ENCODE measurements around the gene PLA2G2F.
A peak's percentile ranks its signal among the peaks of the same experiment; 100 is the strongest.

Gene PLA2G2F

GRCh38 chr1:20120796-20121195 lies 18.3 kb upstream of the PLA2G2F start:
- in situ Hi-C loops (cut with HindIII; ENCODE audit: low sequenced_read_pairs), result no loop called here
- no peak overlapping the region for H3K4me3 ChIP-seq (ENCODE audit: low read depth, low read length)
- no peak for DNase-seq (ENCODE audit: low read depth)
- TF ChIP-seq, protein P1, sequence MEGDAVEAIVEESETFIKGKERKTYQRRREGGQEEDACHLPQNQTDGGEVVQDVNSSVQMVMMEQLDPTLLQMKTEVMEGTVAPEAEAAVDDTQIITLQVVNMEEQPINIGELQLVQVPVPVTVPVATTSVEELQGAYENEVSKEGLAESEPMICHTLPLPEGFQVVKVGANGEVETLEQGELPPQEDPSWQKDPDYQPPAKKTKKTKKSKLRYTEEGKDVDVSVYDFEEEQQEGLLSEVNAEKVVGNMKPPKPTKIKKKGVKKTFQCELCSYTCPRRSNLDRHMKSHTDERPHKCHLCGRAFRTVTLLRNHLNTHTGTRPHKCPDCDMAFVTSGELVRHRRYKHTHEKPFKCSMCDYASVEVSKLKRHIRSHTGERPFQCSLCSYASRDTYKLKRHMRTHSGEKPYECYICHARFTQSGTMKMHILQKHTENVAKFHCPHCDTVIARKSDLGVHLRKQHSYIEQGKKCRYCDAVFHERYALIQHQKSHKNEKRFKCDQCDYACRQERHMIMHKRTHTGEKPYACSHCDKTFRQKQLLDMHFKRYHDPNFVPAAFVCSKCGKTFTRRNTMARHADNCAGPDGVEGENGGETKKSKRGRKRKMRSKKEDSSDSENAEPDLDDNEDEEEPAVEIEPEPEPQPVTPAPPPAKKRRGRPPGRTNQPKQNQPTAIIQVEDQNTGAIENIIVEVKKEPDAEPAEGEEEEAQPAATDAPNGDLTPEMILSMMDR (IDR thresholded peaks at IDR 0.05; ENCODE audit: low read depth, low read length, missing control alignments), result no peak

DNA sequence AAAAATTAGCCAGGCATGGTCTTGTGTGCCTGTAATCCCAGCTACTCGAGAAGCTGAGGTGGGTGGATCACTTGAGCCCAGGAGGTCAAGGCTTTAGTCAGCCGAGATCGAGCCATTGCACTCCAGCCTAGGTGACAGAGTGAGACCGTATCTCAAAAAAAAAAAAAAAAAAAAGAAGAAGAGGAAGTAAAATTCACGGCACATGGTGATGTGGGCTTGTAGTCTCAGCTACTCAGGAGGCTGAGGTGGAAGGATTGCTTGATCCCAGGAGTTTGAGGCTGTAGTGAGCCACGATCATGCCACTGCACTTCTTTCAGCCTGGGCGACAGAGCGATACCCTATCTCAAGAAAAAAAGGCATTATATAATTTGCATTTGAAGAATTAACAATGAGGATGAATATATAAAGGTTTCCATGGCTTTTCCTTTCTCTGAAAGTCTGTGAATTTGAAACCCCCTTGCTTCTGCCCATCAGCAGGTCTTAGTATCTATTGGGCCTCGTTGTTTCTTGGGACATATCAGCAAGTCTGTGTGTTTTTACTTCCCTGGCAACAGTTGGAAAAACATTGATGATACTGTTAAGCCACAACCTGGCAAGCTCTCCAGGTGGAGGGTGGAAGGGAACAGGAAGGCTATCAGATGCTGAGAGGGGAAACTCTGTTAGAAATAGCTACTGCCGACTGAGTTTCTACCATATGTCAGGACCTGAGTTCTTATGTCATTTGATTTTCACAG lies 15.2 kb upstream of the PLA2G2F start:
- DNase-seq (ENCODE audit: low read depth), result no peak
- TF ChIP-seq, protein P1 (IDR thresholded peaks at IDR 0.05; ENCODE audit: low read depth, low read length, missing control alignments), result no peak
- in situ Hi-C loops (cut with HindIII; ENCODE audit: low sequenced_read_pairs), result no loop called here
- no peak overlapping the region for H3K4me3 ChIP-seq (ENCODE audit: low read depth, low read length)

DNA sequence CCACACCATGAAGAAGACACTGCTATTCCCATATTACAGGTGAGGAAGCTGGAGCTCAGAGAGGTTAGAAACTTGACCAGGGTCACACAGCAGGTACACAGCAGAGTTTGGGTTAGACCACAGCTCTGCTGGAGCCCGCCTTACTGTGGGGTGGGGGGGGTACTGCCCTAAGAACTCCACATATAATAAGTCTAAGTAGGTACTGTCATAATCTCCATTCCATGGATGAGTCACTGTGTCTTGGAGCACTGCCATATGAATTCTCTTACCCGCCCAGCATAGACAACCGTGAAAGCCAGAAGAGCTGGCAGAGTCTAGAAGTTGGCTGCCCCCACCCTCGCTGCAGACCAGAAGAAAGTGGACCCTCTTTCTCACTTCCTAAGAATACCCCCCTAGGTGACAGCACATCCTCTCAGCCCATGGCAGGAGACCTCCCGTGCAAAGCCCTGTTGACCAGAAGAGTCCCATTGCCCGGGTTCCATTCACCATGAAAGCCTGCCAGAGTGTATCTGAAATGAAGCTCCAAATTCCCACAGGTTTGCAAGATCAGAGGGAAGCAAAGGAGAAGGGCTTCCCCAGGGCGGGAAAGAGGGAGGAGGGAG lies 14.6 kb upstream of the PLA2G2F start:
- peak; percentile 57 for DNase-seq (ENCODE audit: low read depth)
- in situ Hi-C loops (cut with HindIII; ENCODE audit: low sequenced_read_pairs), result no loop called here
- TF ChIP-seq, protein P1 (IDR thresholded peaks at IDR 0.05; ENCODE audit: low read depth, low read length, missing control alignments), result no peak

GRCh38 chr1:20125100-20125499 lies 14.0 kb upstream of the PLA2G2F start:
- in situ Hi-C loops (cut with HindIII; ENCODE audit: low sequenced_read_pairs), result no loop called here
- no peak overlapping the region for H3K4me3 ChIP-seq (ENCODE audit: low read depth, low read length)
- no peak for DNase-seq (ENCODE audit: low read depth)
- TF ChIP-seq, protein P1 (IDR thresholded peaks at IDR 0.05; ENCODE audit: low read depth, low read length, missing control alignments), result no peak

More for the DNA sequence above, 14.6 kb upstream of the PLA2G2F start:
- no peak overlapping the region for H3K4me3 ChIP-seq (ENCODE audit: low read depth, low read length)

- in situ Hi-C loops (cut with HindIII; ENCODE audit: low sequenced_read_pairs), result no loop called here
Observed at GRCh38 chr1:20126041-20126805, 12.9 kb upstream of the PLA2G2F start.

More at GRCh38 chr1:20126041-20126805, 12.9 kb upstream of the PLA2G2F start:
- no peak for DNase-seq (ENCODE audit: low read depth)
- no peak overlapping the region for H3K4me3 ChIP-seq (ENCODE audit: low read depth, low read length)
- TF ChIP-seq, protein P1 (IDR thresholded peaks at IDR 0.05; ENCODE audit: low read depth, low read length, missing control alignments), result no peak
